AG04450 (cell line): ENCODE results near the gene CDA. TPM values are rescaled to one million over a fixed set of nuclear protein-coding genes. Genes with fewer than 3 reads are reported as not detected.

Source experiments
- CTCF ChIA-PET: fragments of 300-600, 350-600 bp; formaldehyde crosslinking; extraction: SDS; loops from one replicate; lab custom pipeline; 2022; ENCODE audit warnings: antibody characterized with exemption, inconsistent platforms; lab: Charles Lee
- POLR2A ChIA-PET: fragments of 350-600 bp; formaldehyde crosslinking; extraction: SDS; loops from one replicate; lab custom pipeline; 2021; ENCODE audit warnings: antibody characterized with exemption, inconsistent platforms; lab: Yijun Ruan, JAX
- DNase-seq: peaks from one replicate; pipeline ENCODE4 v3.0.0-alpha.2; 2011; ENCODE audit warnings: low read depth, low spot score
- H3K27ac ChIP-seq: one replicate; pipeline ENCODE4 v1.5.1; 2012; ENCODE audit warnings: low read depth, low read length, control low read depth
- H3K27me3 ChIP-seq: one replicate; pipeline ENCODE4 v1.6.0; 2012; ENCODE audit warnings: low read length; ENCODE audit not compliant: control insufficient read depth, insufficient read depth
- H3K4me3 ChIP-seq: 2 replicates; pipeline ENCODE4 v1.5.1; 2011; ENCODE audit warnings: mild to moderate bottlenecking, low read depth, low read length, control low read depth
- H3K9me3 ChIP-seq: 2 replicates; pipeline ENCODE4 v1.5.1; 2012; ENCODE audit warnings: low read length; ENCODE audit not compliant: control insufficient read depth, insufficient read depth
- polyA plus RNA-seq: library from polyadenylated mRNA; depleted of rRNA; stranded (reverse); fragments of >200 nt; gene quantifications from 2 replicates; pipeline ENCODE4 v1.2.3, GENCODE V29; 2011
- TF ChIP-seq, protein P1 (sequence below): IDR thresholded peaks from 2 replicates; pipeline ENCODE4 v1.5.1; 2011; ENCODE audit warnings: low read depth, low read length, control low read depth, inconsistent platforms

Gene CDA
- polyA plus RNA-seq, 1 experiment: 2.8 TPM

DNA sequence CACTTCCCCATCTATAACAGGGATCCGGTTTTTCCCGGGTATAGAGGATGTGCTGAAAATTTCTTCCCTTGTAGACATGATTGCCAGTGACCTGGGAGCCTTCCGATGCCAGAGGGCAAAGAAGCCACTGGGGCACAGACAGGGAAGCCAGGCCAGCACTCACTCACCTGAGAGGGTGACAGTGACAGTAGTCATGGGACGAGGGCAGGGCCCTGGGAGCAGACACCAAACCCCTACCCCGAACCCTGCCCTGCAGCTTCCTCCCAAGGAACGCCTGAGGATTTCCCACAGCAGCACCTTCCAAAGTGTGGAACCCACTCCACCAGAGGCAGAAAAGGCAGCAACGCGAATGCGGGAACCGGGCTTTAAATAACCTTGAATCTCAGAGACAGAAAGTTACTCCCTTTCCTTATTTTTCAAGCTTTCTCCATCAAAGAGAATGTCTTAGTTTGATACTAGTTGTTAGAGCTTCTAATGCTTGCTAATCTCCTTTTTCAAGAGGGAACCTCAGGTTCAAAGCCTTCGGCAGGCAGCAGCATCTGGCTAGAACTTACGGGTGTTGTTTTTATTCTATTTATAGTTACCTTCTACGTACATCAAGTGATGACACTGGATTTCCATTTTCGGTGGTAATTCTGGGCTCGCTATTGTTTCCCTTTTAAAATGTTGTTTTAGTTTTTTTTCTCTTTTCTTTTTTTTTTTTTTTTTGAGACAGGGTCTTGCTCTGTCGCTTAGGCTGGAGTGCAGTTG, 69.4 kb downstream of the CDA start:
- Histone ChIP-seq H3K27me3 (no peaks in the 10 kb centered on the region), H3K9me3 (no peaks in the 10 kb centered on the region; the same call in 1 of the 2 replicates), H3K4me3 (no peak overlapping the region), H3K27ac (no peak overlapping the region)
- ChIA-PET POLR2A (no interaction called here), CTCF (no interaction called here)
- TF ChIP-seq, protein P1, sequence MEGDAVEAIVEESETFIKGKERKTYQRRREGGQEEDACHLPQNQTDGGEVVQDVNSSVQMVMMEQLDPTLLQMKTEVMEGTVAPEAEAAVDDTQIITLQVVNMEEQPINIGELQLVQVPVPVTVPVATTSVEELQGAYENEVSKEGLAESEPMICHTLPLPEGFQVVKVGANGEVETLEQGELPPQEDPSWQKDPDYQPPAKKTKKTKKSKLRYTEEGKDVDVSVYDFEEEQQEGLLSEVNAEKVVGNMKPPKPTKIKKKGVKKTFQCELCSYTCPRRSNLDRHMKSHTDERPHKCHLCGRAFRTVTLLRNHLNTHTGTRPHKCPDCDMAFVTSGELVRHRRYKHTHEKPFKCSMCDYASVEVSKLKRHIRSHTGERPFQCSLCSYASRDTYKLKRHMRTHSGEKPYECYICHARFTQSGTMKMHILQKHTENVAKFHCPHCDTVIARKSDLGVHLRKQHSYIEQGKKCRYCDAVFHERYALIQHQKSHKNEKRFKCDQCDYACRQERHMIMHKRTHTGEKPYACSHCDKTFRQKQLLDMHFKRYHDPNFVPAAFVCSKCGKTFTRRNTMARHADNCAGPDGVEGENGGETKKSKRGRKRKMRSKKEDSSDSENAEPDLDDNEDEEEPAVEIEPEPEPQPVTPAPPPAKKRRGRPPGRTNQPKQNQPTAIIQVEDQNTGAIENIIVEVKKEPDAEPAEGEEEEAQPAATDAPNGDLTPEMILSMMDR: no peak
- DNase-seq: no peak

DNA sequence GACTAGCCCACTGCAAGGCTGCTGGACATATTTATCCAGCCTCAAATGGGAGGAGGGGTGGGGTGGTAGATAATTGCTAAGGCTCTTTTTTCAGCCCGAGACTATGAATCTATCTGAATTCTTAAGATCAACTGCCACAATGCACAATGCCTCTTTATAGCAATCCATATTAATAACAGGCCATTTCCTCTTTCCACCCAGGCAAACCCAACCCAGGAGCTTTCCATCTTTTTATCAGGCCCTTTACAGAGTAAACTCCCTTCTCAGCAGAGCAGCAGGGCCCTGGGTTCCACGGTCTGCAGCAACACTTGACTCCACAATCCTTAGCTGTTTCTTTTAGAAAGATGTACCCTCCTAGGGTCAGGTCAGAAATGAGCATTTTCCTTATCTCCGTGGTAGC, 71.5 kb downstream of the CDA start:
- Histone ChIP-seq H3K27ac (no peak overlapping the region), H3K27me3 (no peaks in the 10 kb centered on the region), H3K9me3 (no peaks in the 10 kb centered on the region; the same call in 1 of the 2 replicates), H3K4me3 (peak overlapping the region; percentile 96)
- ChIA-PET POLR2A (no interaction called here), CTCF (interaction anchor here (0.5 to 1.7 kb wide), 3 partner anchors 14 to 85 kb away, joined by 5 to 7 read pairs (median 6); no protein-coding TSS in a partner anchor)
- DNase-seq: no peak
- TF ChIP-seq, protein P1: no peak

DNA sequence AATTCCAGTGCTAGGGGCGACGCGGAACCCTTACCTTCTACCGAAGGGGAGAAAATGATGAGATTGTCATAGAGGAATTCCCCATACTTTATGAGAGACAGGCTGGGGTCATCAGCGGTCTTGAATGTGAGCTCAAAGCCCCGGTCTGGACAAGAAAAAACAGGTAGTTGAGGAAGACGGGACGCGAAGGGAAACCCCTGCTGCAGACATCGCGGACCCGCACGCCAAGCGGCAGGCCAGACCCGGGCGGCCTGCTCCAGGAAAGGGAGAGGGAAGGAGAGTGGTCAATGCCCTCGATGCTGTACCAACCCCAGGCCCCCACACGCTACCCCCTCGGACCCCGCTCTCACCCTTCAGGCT, 71.9 kb downstream of the CDA start:
- DNase-seq: no peak
- Histone ChIP-seq H3K27me3 (no peaks in the 10 kb centered on the region), H3K9me3 (no peaks in the 10 kb centered on the region; the same call in 1 of the 2 replicates), H3K4me3 (peak overlapping the region; percentile 96), H3K27ac (no peak overlapping the region)
- TF ChIP-seq, protein P1: no peak
- ChIA-PET POLR2A (interaction anchor here (0.7 to 1.1 kb wide), 5 partner anchors 10 to 36 kb away, joined by 3 to 5 read pairs (median 4); no protein-coding TSS in a partner anchor), CTCF (interaction anchor here (1.0 to 1.7 kb wide), 4 partner anchors 11 to 86 kb away, joined by 3 to 7 read pairs (median 4); no protein-coding TSS in a partner anchor)

DNA sequence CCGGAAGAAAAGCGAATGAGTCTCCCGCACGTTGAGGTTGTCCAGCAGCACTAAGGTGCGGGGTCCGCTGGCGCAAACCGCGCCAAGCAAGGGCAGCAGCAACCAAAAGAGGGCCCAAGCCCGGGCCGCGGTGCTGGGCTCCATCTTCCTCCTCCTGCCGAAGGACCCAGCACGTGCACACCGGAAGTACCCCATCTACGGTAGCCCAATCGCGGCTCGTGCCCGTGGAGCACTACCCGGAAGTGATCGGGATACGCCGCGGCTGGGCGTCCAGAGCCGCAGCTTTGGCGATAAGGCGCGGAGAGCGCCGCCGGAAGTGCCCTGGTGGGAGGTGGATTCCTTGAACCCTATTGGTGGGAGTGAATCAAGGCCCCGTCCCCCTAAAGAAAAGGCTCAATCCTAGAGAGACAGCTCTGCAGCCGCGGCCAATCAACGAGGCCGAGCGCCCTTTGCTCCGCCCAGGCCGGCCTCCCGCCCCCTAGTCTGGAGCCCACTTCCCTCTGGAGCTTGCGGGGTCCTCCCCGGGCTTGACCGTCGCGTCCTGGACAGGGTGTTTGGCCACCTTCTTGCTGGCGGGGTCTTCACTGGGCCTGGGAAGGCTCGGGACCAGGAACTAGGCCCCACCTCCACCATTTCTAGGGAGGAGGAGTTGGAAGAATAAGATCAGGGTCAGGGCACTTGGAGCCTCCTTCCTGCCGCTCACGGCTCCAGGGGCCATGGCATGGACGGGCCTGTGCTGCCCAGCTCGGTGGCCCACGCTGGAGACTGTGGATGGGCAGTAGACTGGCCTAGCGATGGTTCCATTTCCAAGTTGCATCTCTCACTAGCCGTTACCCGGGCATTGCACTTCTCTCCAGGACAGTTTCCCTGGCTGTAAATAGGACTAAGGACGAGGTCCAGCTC, 72.6 kb downstream of the CDA start, which contains the start of gene DDOST:
DDOST (minus strand) TSS at position 163 of the 903 bp plus-strand sequence; CDS start at position 144, 19 bp downstream.
- POLR2A ChIA-PET: interaction anchor here (0.7 to 1.1 kb wide), 5 partner anchors 11 to 36 kb away, joined by 3 to 5 read pairs (median 4); no protein-coding TSS in a partner anchor

More for the DNA sequence above, 72.6 kb downstream of the CDA start, which contains the start of gene DDOST:
- peak; percentile 94 for DNase-seq
- Histone ChIP-seq H3K27me3 (no peaks in the 10 kb centered on the region), H3K27ac (peak within 1 kb of the TSS; percentile 57), H3K4me3 (peak within 1 kb of the TSS; percentile 96), H3K9me3 (no peaks in the 10 kb centered on the region; the same call in 1 of the 2 replicates)
- CTCF ChIA-PET: interaction anchor here (0.5 to 1.7 kb wide), 5 partner anchors 12 to 86 kb away, joined by 3 to 7 read pairs (median 3); no protein-coding TSS in a partner anchor
- TF ChIP-seq, protein P1: peak; percentile 58
